ENCODE data around the gene POLDIP2. TPM values are rescaled to one million over a fixed set of nuclear protein-coding genes. Genes with fewer than 3 reads are reported as not detected.
A peak's percentile ranks its signal among the peaks of the same experiment; 100 is the strongest.

POLDIP2 gene
- total and polyA plus RNA-seq, 2 of the 13 experiments (the other 11 are each of a cell fraction or from before 2014, with no cell fraction given) = 85.9 to 114 TPM

GRCh38 chr17:28405632-28406472 is 48.5 kb upstream of the POLDIP2 start, which contains the start of gene SLC46A1:
Gene SLC46A1 (minus strand): TSS chr17:28406212. CDS start chr17:28406114, 98 bp downstream.
- ChIA-PET POLR2A (interaction anchor here (0.8 to 3.4 kb wide), 14 partner anchors 8 to 239 kb away, joined by 3 to 122 read pairs (median 13); partner anchors contain the start of genes BLTP2, IFT20, PIGS and POLDIP2), CTCF (ENCODE audit: low intra/inter-chr PET ratio, low total read pairs) (interaction anchor here (1.3 kb wide), 1 partner anchor 11 kb away, joined by 4 read pairs; no protein-coding TSS in a partner anchor)
- under 1% methylated on average over 44 of the region's 70 CpGs for WGBS (ENCODE audit: low lambda C conversion rate)
- Histone ChIP-seq H3K36me3 (replicated peaks in 1 of 2; ENCODE audit: control insufficient read depth in 1 of 2, insufficient read depth in 2 of 2, low read length in 2 of 2) (peaks cover 9 to 28% of the 10 kb centered on the region in 2 experiments), H3K4me3 (replicated peaks in 1 of 3; ENCODE audit: insufficient read depth in 1 of 3, low read depth in 2 of 3, low read length in 3 of 3) (peak within 1 kb of the TSS; percentile 68 to 84 (median 76)), H3K27me3 (ENCODE audit: control insufficient read depth in 1 of 2, insufficient read depth in 2 of 2, low read length in 2 of 2) (no peaks in the 10 kb centered on the region; a peak in 1 of 5 replicates), H3K9me3 (ENCODE audit: low read length) (no peaks in the 10 kb centered on the region), H3K79me2 (ENCODE audit: insufficient read depth, low read length) (peaks cover 13% of the 10 kb centered on the region), H4K20me1 (ENCODE audit: insufficient read depth, low read length) (no peaks in the 10 kb centered on the region), H2AFZ (ENCODE audit: low read length) (no peak within 1 kb of the TSS), H3K4me2 (ENCODE audit: low read depth, low read length) (peak within 1 kb of the TSS; percentile 97), H3K27ac (ENCODE audit: extremely low read length, insufficient read depth, low read length) (peak within 1 kb of the TSS; percentile 67), H3K9ac (ENCODE audit: insufficient read depth, low read depth, low read length) (peak within 1 kb of the TSS; percentile 79), H3K4me1 (ENCODE audit: insufficient read depth, low read length) (peaks cover 27% of the 10 kb centered on the region)
- in situ Hi-C loops (cut with HindIII; ENCODE audit: extremely low pct_ligation_motif_present, low pct_unique_long_range_greater_than_20kb) = no loop called here
- no TSS peak for BruUV-seq (replicated peaks)
- peak; percentile 75 for ATAC-seq
- intact Hi-C loops (cut with micrococcal nuclease; ENCODE audit: unreplicated experiment) = no loop called here
- DNase-seq (ENCODE audit: low spot score) = peak; percentile 28
- FAIRE-seq = no peak
- TF ChIP-seq NPAS2 (CRISPR knock-in tag; IDR thresholded peaks at IDR 0.05; ENCODE audit: borderline replicate concordance) = no peak
- no peak for TF ChIP-seq FOXO1 (CRISPR knock-in tag; IDR thresholded peaks at IDR 0.05)
- TF ChIP-seq ZNF121 (CRISPR knock-in tag; IDR thresholded peaks at IDR 0.05) = 0 out of 2 replicates have a peak, but pooled peaks have one; percentile 25
- TF ChIP-seq ZNF605 (CRISPR knock-in tag; IDR thresholded peaks at IDR 0.05) = no peak
- TF ChIP-seq ZBTB3 (CRISPR knock-in tag; IDR thresholded peaks at IDR 0.05; ENCODE audit: borderline replicate concordance, low read depth) = peak; percentile 33; the same call in 1 of the 2 replicates
- TF ChIP-seq NR2C2 (CRISPR knock-in tag; IDR thresholded peaks at IDR 0.05; ENCODE audit: borderline replicate concordance) = 0 out of 2 replicates have a peak, but pooled peaks have one; percentile 38
- peak; percentile 20; the same call in 1 of the 2 replicates for TF ChIP-seq ZHX1 (CRISPR knock-in tag; IDR thresholded peaks at IDR 0.05; ENCODE audit: low read depth)
- TF ChIP-seq ZNF430 (CRISPR knock-in tag; IDR thresholded peaks at IDR 0.05) = no peak
- TF ChIP-seq ZNF713 (CRISPR knock-in tag; IDR thresholded peaks at IDR 0.05) = no peak
- peak; percentile 83 for TF ChIP-seq ZNF547 (CRISPR knock-in tag; IDR thresholded peaks at IDR 0.05)
- TF ChIP-seq HDAC2 (CRISPR knock-in tag; IDR thresholded peaks at IDR 0.05) = 0 out of 2 replicates have a peak, but pooled peaks have one; percentile 10
- no peak for TF ChIP-seq BHLHE40 (IDR thresholded peaks at IDR 0.05; ENCODE audit: low read length)
- no peak for TF ChIP-seq ZNF235 (CRISPR knock-in tag; IDR thresholded peaks at IDR 0.05; ENCODE audit: borderline replicate concordance)
- peak; percentile 46 for TF ChIP-seq SRSF1 (optimal IDR thresholded peaks at IDR 0.05; ENCODE audit: low read depth, low read length)
- TF ChIP-seq FOXP4 (CRISPR knock-in tag; IDR thresholded peaks at IDR 0.05) = no peak
- TF ChIP-seq ZSCAN29 (CRISPR knock-in tag; conservative IDR thresholded peaks at IDR 0.05) = no peak
- no peak for TF ChIP-seq MAF1 (CRISPR knock-in tag; IDR thresholded peaks at IDR 0.05; ENCODE audit: borderline replicate concordance)
- TF ChIP-seq ZNF788 (CRISPR knock-in tag; IDR thresholded peaks at IDR 0.05; ENCODE audit: borderline replicate concordance) = no peak; the same call in 1 of the 2 replicates
- no peak for TF ChIP-seq SIX4 (CRISPR knock-in tag; IDR thresholded peaks at IDR 0.05)
- no peak for TF ChIP-seq ZNF138 (CRISPR knock-in tag; IDR thresholded peaks at IDR 0.05; ENCODE audit: low read depth)
